GM18520 (cell line): ENCODE data around the gene CASTOR2.
"Not testable (repeated sequence)": the region's sequence is repeated elsewhere in the genome, so short reads cannot be mapped to it uniquely, and the experiment has no call there.

ENCODE experiments used
- ATAC-seq: cut with Tn5 transposase; IDR thresholded peaks from one replicate; pipeline ENCODE4 v1.9.1; 2021; ENCODE audit not compliant: unreplicated experiment

The CASTOR2 gene

GRCh38 chr7:74964511-74965119 is at the start of gene CASTOR2:
Gene CASTOR2 (plus strand): TSS chr7:74964705. CDS start chr7:74964986, 281 bp downstream.
- peak; percentile 93 for ATAC-seq

GRCh38 chr7:74922321-74922890 is 42.1 kb upstream of the CASTOR2 start:
- not testable (repeated sequence) for ATAC-seq

- not testable (repeated sequence) for ATAC-seq
These were observed 40.9 kb upstream of the CASTOR2 start for GRCh38 chr7:74923644-74924043.

- not testable (repeated sequence) for ATAC-seq
These were observed 37.5 kb upstream of the CASTOR2 start for GRCh38 chr7:74926968-74927367.

GRCh38 chr7:74931563-74932328 is 32.8 kb upstream of the CASTOR2 start:
- ATAC-seq = not testable (repeated sequence)

GRCh38 chr7:74939429-74939828 is 25.1 kb upstream of the CASTOR2 start:
- ATAC-seq = not testable (repeated sequence)

- ATAC-seq = not testable (repeated sequence)
These were observed 23.0 kb upstream of the CASTOR2 start for GRCh38 chr7:74941302-74942069.

- ATAC-seq = not testable (repeated sequence)
These were observed 20.6 kb upstream of the CASTOR2 start for GRCh38 chr7:74943923-74944322.

- ATAC-seq = not testable (repeated sequence)
These were observed 16.8 kb upstream of the CASTOR2 start for GRCh38 chr7:74947741-74948140.

- ATAC-seq = not testable (repeated sequence)
These were observed 10.7 kb upstream of the CASTOR2 start for GRCh38 chr7:74953774-74954173.

GRCh38 chr7:74958328-74958727 is 6.2 kb upstream of the CASTOR2 start:
- not testable (repeated sequence) for ATAC-seq

- ATAC-seq = not testable (repeated sequence)
These were observed 598 bp upstream of the CASTOR2 start for GRCh38 chr7:74963704-74964510.

- ATAC-seq = not testable (repeated sequence)
These were observed 1.8 kb downstream of the CASTOR2 start for GRCh38 chr7:74966208-74966854.

GRCh38 chr7:74966909-74967308 is 2.4 kb downstream of the CASTOR2 start:
- ATAC-seq = not testable (repeated sequence)

GRCh38 chr7:74971431-74971830 is 6.9 kb downstream of the CASTOR2 start:
- not testable (repeated sequence) for ATAC-seq

GRCh38 chr7:74972377-74972776 is 7.9 kb downstream of the CASTOR2 start:
- ATAC-seq = not testable (repeated sequence)

- ATAC-seq = not testable (repeated sequence)
These were observed 11.5 kb downstream of the CASTOR2 start for GRCh38 chr7:74975959-74976358.

- not testable (repeated sequence) for ATAC-seq
These were observed 13.0 kb downstream of the CASTOR2 start for GRCh38 chr7:74977523-74977922.

GRCh38 chr7:74988436-74988835 is 23.9 kb downstream of the CASTOR2 start:
- ATAC-seq = not testable (repeated sequence)

- no peak for ATAC-seq
These were observed 28.6 kb downstream of the CASTOR2 start for GRCh38 chr7:74993121-74993520.
